BLaER1 (cell line): ENCODE data around the gene USH1C.

Source experiments
- H3K27ac ChIP-seq: shearing (Covaris generic); formaldehyde crosslinking; 2 replicates; pipeline ENCODE4 v1.8.1; 2022
- H3K27me3 ChIP-seq: shearing (Covaris generic); formaldehyde crosslinking; 2 replicates; pipeline ENCODE4 v1.8.1; 2022
- H3K36me3 ChIP-seq: shearing (Covaris generic); formaldehyde crosslinking; 2 replicates; pipeline ENCODE4 v1.8.1; 2022
- H3K4me1 ChIP-seq: shearing (Covaris generic); formaldehyde crosslinking; 2 replicates; pipeline ENCODE4 v1.8.1; 2022
- H3K4me2 ChIP-seq: shearing (Covaris generic); formaldehyde crosslinking; 2 replicates; pipeline ENCODE4 v1.8.1; 2022
- H3K4me3 ChIP-seq: shearing (Covaris generic); formaldehyde crosslinking; 2 replicates; pipeline ENCODE4 v1.8.1; 2022
- H3K9ac ChIP-seq: shearing (Covaris generic); formaldehyde crosslinking; 2 replicates; pipeline ENCODE4 v1.8.1; 2022
- H3K9me3 ChIP-seq: shearing (Covaris generic); formaldehyde crosslinking; 2 replicates; pipeline ENCODE4 v1.8.1; 2022
- H4K20me1 ChIP-seq: shearing (Covaris generic); formaldehyde crosslinking; 2 replicates; pipeline ENCODE4 v1.8.1; 2022
- Cebpa-rat ChIP-seq: shearing (Covaris generic); IDR thresholded peaks from 2 replicates; pipeline ENCODE4 v1.8.1; 2022

Gene USH1C

GRCh38 chr11:17538731-17539130, 5.5 kb downstream of the USH1C start:
- Histone ChIP-seq H3K9me3 (no peaks in the 10 kb centered on the region), H4K20me1 (no peaks in the 10 kb centered on the region), H3K27me3 (no peaks in the 10 kb centered on the region), H3K9ac (no peak overlapping the region), H3K4me1 (peaks cover 8% of the 10 kb centered on the region), H3K27ac (no peak overlapping the region), H3K4me2 (peak overlapping the region; percentile 4; the same call in 1 of the 2 replicates), H3K36me3 (no peaks in the 10 kb centered on the region), H3K4me3 (no peak overlapping the region)
- no peak for TF ChIP-seq Cebpa-rat

- Histone ChIP-seq H3K4me3 (no peak overlapping the region), H3K36me3 (no peaks in the 10 kb centered on the region), H3K9ac (no peak overlapping the region), H3K4me1 (peaks cover 8% of the 10 kb centered on the region), H3K4me2 (no peak overlapping the region), H4K20me1 (no peaks in the 10 kb centered on the region), H3K27me3 (no peaks in the 10 kb centered on the region), H3K27ac (no peak overlapping the region), H3K9me3 (no peaks in the 10 kb centered on the region)
- TF ChIP-seq Cebpa-rat = no peak
Observed at GRCh38 chr11:17538054-17538453, 6.2 kb downstream of the USH1C start.

- Histone ChIP-seq H3K9me3 (no peaks in the 10 kb centered on the region), H3K27ac (no peak overlapping the region), H4K20me1 (no peaks in the 10 kb centered on the region), H3K36me3 (no peaks in the 10 kb centered on the region), H3K9ac (no peak overlapping the region), H3K27me3 (no peaks in the 10 kb centered on the region), H3K4me3 (no peak overlapping the region), H3K4me2 (no peak overlapping the region), H3K4me1 (peaks cover 8% of the 10 kb centered on the region)
- TF ChIP-seq Cebpa-rat = no peak
Observed at GRCh38 chr11:17537261-17537660, 7.0 kb downstream of the USH1C start.

- TF ChIP-seq Cebpa-rat = no peak
- no peak overlapping the region for H3K4me2 ChIP-seq
- H3K4me3 ChIP-seq = no peak overlapping the region
- no peaks in the 10 kb centered on the region for H3K36me3 ChIP-seq
- H3K9me3 ChIP-seq = no peaks in the 10 kb centered on the region
- no peak overlapping the region for H3K27ac ChIP-seq
- no peaks in the 10 kb centered on the region for H3K27me3 ChIP-seq
- H4K20me1 ChIP-seq = no peaks in the 10 kb centered on the region
- no peak overlapping the region for H3K9ac ChIP-seq
- peaks cover 8% of the 10 kb centered on the region for H3K4me1 ChIP-seq
Observed at GRCh38 chr11:17535488-17535887, 8.7 kb downstream of the USH1C start.

GRCh38 chr11:17533778-17534415, 10.3 kb downstream of the USH1C start:
- Histone ChIP-seq H3K27me3 (no peaks in the 10 kb centered on the region), H3K9ac (no peak overlapping the region), H3K4me2 (no peak overlapping the region), H3K9me3 (no peaks in the 10 kb centered on the region), H4K20me1 (no peaks in the 10 kb centered on the region), H3K4me3 (no peak overlapping the region), H3K27ac (no peak overlapping the region), H3K36me3 (no peaks in the 10 kb centered on the region), H3K4me1 (peaks cover 6% of the 10 kb centered on the region)
- no peak for TF ChIP-seq Cebpa-rat

- Histone ChIP-seq H3K9me3 (no peaks in the 10 kb centered on the region), H3K4me3 (no peak overlapping the region), H3K9ac (no peak overlapping the region), H3K27me3 (no peaks in the 10 kb centered on the region), H3K27ac (no peak overlapping the region), H3K4me2 (no peak overlapping the region), H3K4me1 (peaks cover under 1% of the 10 kb centered on the region; the same call in 1 of the 2 replicates), H3K36me3 (no peaks in the 10 kb centered on the region), H4K20me1 (no peaks in the 10 kb centered on the region)
- no peak for TF ChIP-seq Cebpa-rat
Observed at GRCh38 chr11:17533341-17533740, 10.9 kb downstream of the USH1C start.

- Histone ChIP-seq H4K20me1 (no peaks in the 10 kb centered on the region), H3K4me3 (no peak overlapping the region), H3K4me1 (no peaks in the 10 kb centered on the region), H3K9me3 (no peaks in the 10 kb centered on the region), H3K4me2 (no peak overlapping the region), H3K9ac (no peak overlapping the region), H3K27ac (no peak overlapping the region), H3K36me3 (no peaks in the 10 kb centered on the region), H3K27me3 (no peaks in the 10 kb centered on the region)
- no peak for TF ChIP-seq Cebpa-rat
Observed at GRCh38 chr11:17532784-17533183, 11.4 kb downstream of the USH1C start.

GRCh38 chr11:17531636-17532113, 12.5 kb downstream of the USH1C start:
- TF ChIP-seq Cebpa-rat = no peak
- H3K9me3 ChIP-seq = no peaks in the 10 kb centered on the region
- H4K20me1 ChIP-seq = no peaks in the 10 kb centered on the region
- H3K4me2 ChIP-seq = no peak overlapping the region
- H3K4me1 ChIP-seq = no peaks in the 10 kb centered on the region
- no peak overlapping the region for H3K4me3 ChIP-seq
- H3K9ac ChIP-seq = no peak overlapping the region
- no peaks in the 10 kb centered on the region for H3K27me3 ChIP-seq
- no peaks in the 10 kb centered on the region for H3K36me3 ChIP-seq
- H3K27ac ChIP-seq = no peak overlapping the region

- Histone ChIP-seq H3K4me2 (no peak overlapping the region), H3K9ac (no peak overlapping the region), H3K36me3 (no peaks in the 10 kb centered on the region), H3K9me3 (no peaks in the 10 kb centered on the region), H4K20me1 (no peaks in the 10 kb centered on the region), H3K27me3 (no peaks in the 10 kb centered on the region), H3K27ac (no peak overlapping the region), H3K4me3 (no peak overlapping the region), H3K4me1 (no peaks in the 10 kb centered on the region)
- TF ChIP-seq Cebpa-rat = no peak
Observed at GRCh38 chr11:17531071-17531600, 13.1 kb downstream of the USH1C start.

- no peak overlapping the region for H3K27ac ChIP-seq
- H3K36me3 ChIP-seq = no peaks in the 10 kb centered on the region
- no peaks in the 10 kb centered on the region for H4K20me1 ChIP-seq
- H3K4me1 ChIP-seq = no peaks in the 10 kb centered on the region
- H3K4me3 ChIP-seq = no peak overlapping the region
- no peak overlapping the region for H3K4me2 ChIP-seq
- H3K9me3 ChIP-seq = no peaks in the 10 kb centered on the region
- no peak overlapping the region for H3K9ac ChIP-seq
- no peak for TF ChIP-seq Cebpa-rat
- no peaks in the 10 kb centered on the region for H3K27me3 ChIP-seq
Observed at GRCh38 chr11:17529844-17530185, 14.4 kb downstream of the USH1C start.
